Endothelial cell of umbilical vein (primary cell): ENCODE results near the gene PDGFB. TPM values are rescaled to one million over a fixed set of nuclear protein-coding genes. Genes with fewer than 3 reads are reported as not detected.

ENCODE experiments used
- BruUV-seq: library from RNA; stranded (reverse); fragments of 400-500 nt; replicated peaks from 2 replicates; lab custom pipeline; 2021; lab: Mats Ljungman, UMichigan
- CTCF ChIA-PET: fragments of 300-600, 350-600 bp; sonication (Branson Sonifier 250); formaldehyde crosslinking; loops from one replicate; lab custom pipeline; 2021; ENCODE audit warnings: antibody characterized with exemption, inconsistent platforms; lab: Charles Lee
- POLR2A ChIA-PET: fragments of 300-600, 350-600 bp; sonication (Branson Sonifier 250); formaldehyde crosslinking; loops from one replicate; lab custom pipeline; 2021; ENCODE audit warnings: antibody characterized with exemption, inconsistent platforms; lab: Charles Lee
- DNase-seq: peaks from one replicate; pipeline ENCODE4 v3.0.0-alpha.2; 2011; ENCODE audit warnings: low read depth, low spot score
- FAIRE-seq: peaks from 2 replicates; lab custom pipeline; 2011; peaks lifted over from hg19 to GRCh38; lab: Jason Lieb, UNC
- H2AFZ ChIP-seq: 2 replicates; pipeline ENCODE4 v1.6.0; 2012; ENCODE audit warnings: low read depth, low read length, control low read depth, inconsistent platforms
- H3K27ac ChIP-seq: 2 replicates; pipeline ENCODE4 v1.5.1; 2011; ENCODE audit warnings: low read depth, mild to moderate bottlenecking, control low read depth, low read length, moderate library complexity; ENCODE audit not compliant: insufficient read depth
- H3K27me3 ChIP-seq, 2 experiments: 2 replicates each; pipeline versions ENCODE4 v1.6.0 to v1.6.1; 2011; ENCODE audit warnings: low read length in 2 of 2, mixed read lengths in 1 of 2; ENCODE audit not compliant: control insufficient read depth in 2 of 2, insufficient read depth in 2 of 2
- H3K36me3 ChIP-seq, 2 experiments: 2 replicates in 1 of 2; 3 replicates in 1 of 2; pipeline ENCODE4 v1.5.1; 2011; ENCODE audit warnings: low read length in 2 of 2, mild to moderate bottlenecking in 1 of 2, moderate library complexity in 1 of 2; ENCODE audit not compliant: control insufficient read depth in 2 of 2, insufficient read depth in 2 of 2; ENCODE audit errors: extremely low read depth in 1 of 2
- H3K4me1 ChIP-seq: 3 replicates; pipeline ENCODE4 v1.5.1; 2011; ENCODE audit warnings: mild to moderate bottlenecking, low read length; ENCODE audit not compliant: control insufficient read depth, insufficient read depth; ENCODE audit errors: extremely low read depth
- H3K4me2 ChIP-seq: 2 replicates; pipeline ENCODE4 v1.6.1; 2011; ENCODE audit warnings: low read length, control low read depth, mixed read lengths; ENCODE audit not compliant: insufficient read depth
- H3K4me3 ChIP-seq, 3 experiments: fragments of 200-600 bp in 1 of 3; sonication (generic), shearing (Covaris generic) in 1 of 3; replicated peaks in 1 of 3; 2 replicates each; pipeline ENCODE4 v1.5.1; 2011 to 2016; ENCODE audit warnings: control low read depth in 3 of 3, low read length in 3 of 3, mild to moderate bottlenecking in 2 of 3, inconsistent platforms in 1 of 3, low read depth in 1 of 3, moderate library complexity in 1 of 3; ENCODE audit not compliant: insufficient read depth in 1 of 3
- H3K79me2 ChIP-seq: 2 replicates; pipeline ENCODE4 v1.6.0; 2012; ENCODE audit warnings: low read length, inconsistent platforms; ENCODE audit not compliant: control insufficient read depth, insufficient read depth
- H3K9ac ChIP-seq: replicated peaks from 2 replicates; pipeline ENCODE3; 2011; ENCODE audit warnings: low read length, control low read depth; ENCODE audit not compliant: insufficient read depth; ENCODE audit errors: extremely low read depth
- H3K9me1 ChIP-seq: replicated peaks from 3 replicates; pipeline ENCODE4 v1.6.0; 2011; ENCODE audit warnings: mild to moderate bottlenecking, low read length; ENCODE audit not compliant: control insufficient read depth, insufficient read depth; ENCODE audit errors: extremely low read depth
- H3K9me3 ChIP-seq: replicated peaks from 2 replicates; pipeline ENCODE4 v1.5.1; 2012; ENCODE audit warnings: low read length, inconsistent platforms; ENCODE audit not compliant: control insufficient read depth, insufficient read depth
- H4K20me1 ChIP-seq: replicated peaks from 2 replicates; pipeline ENCODE3; 2011; ENCODE audit warnings: mild to moderate bottlenecking, low read length; ENCODE audit not compliant: control insufficient read depth, insufficient read depth; ENCODE audit errors: extremely low read depth
- CTCF ChIP-seq, 2 donors: IDR thresholded peaks; 1 replicate in 1 of 2; 2 replicates in 1 of 2; pipeline ENCODE4 v1.5.1; 2011; ENCODE audit warnings: low read length in 2 of 2, mild to moderate bottlenecking in 2 of 2, moderate library complexity in 2 of 2, control low read depth in 1 of 2, inconsistent platforms in 1 of 2, low read depth in 1 of 2; ENCODE audit not compliant: insufficient read depth in 1 of 2; ENCODE audit errors: extremely low read depth in 1 of 2
- EZH2 ChIP-seq: IDR thresholded peaks from 2 replicates; pipeline ENCODE4 v1.6.1; 2012; ENCODE audit warnings: borderline replicate concordance, low read depth, mild to moderate bottlenecking, moderate library complexity, low read length, inconsistent platforms; ENCODE audit not compliant: severe bottlenecking
- FOS ChIP-seq: IDR thresholded peaks from 2 replicates; pipeline ENCODE4 v1.6.1; 2011; ENCODE audit warnings: mild to moderate bottlenecking, low read length, moderate library complexity, borderline replicate concordance; ENCODE audit not compliant: insufficient read depth
- GATA2 ChIP-seq: IDR thresholded peaks from 2 replicates; pipeline ENCODE4 v1.7.0; 2011; ENCODE audit warnings: low read depth, mild to moderate bottlenecking, moderate library complexity, mixed read lengths, low read length; ENCODE audit not compliant: insufficient read length, insufficient read depth
- JUN ChIP-seq: IDR thresholded peaks from 2 replicates; pipeline ENCODE4 v1.6.1; 2011; ENCODE audit warnings: borderline replicate concordance, low read depth; ENCODE audit not compliant: insufficient read length, insufficient read depth
- MYC ChIP-seq: IDR thresholded peaks from one replicate; pipeline ENCODE4 v1.6.1; 2011; ENCODE audit warnings: mild to moderate bottlenecking, low read depth, low read length
- POLR2A ChIP-seq: IDR thresholded peaks from 2 replicates; pipeline ENCODE4 v1.6.1; 2012; ENCODE audit warnings: low read depth, mild to moderate bottlenecking, control low read depth, low read length
- POLR2AphosphoS5 ChIP-seq: IDR thresholded peaks from 2 replicates; pipeline ENCODE4 v1.6.1; 2012; ENCODE audit warnings: low read depth, mild to moderate bottlenecking, control low read depth, low read length, moderate library complexity; ENCODE audit not compliant: insufficient read depth
- dilution Hi-C: fragments of 300-500 bp; cut with MboI; formaldehyde crosslinking; loops from one replicate; pipeline ENCODE4 v1.15.0; 2019; ENCODE audit warnings: low sequenced_read_pairs; ENCODE audit not compliant: extremely low pct_ligation_motif_present
- intact Hi-C: fragments of 100-400 bp; cut with micrococcal nuclease; formaldehyde crosslinking; loops from one replicate; pipeline ENCODE4 v1.10.0; 2022
- polyA plus RNA-seq, 4 experiments: library from polyadenylated mRNA; depleted of rRNA in 3 of 4; stranded (reverse) in 3 of 4; unstranded in 1 of 4; fragments of >200 nt; gene quantifications; 2 replicates each; pipeline versions ENCODE4 v1.2.1 to v1.2.3, GENCODE V29; 2011 to 2012; ENCODE audit warnings: missing spikeins in 1 of 4
- total RNA-seq: library from RNA; stranded (reverse); gene quantifications from 2 replicates; pipeline ENCODE4 v1.2.3, GENCODE V29; 2021
- TF ChIP-seq, protein P1 (sequence below): IDR thresholded peaks from 2 replicates; pipeline ENCODE4 v1.6.1; 2011; ENCODE audit not compliant: insufficient read depth, insufficient read length

PDGFB gene
- total and polyA plus RNA-seq, 2 donors (not counting 3 experiments of a cell fraction or from before 2014, with no cell fraction given) = 135 to 240 TPM

DNA sequence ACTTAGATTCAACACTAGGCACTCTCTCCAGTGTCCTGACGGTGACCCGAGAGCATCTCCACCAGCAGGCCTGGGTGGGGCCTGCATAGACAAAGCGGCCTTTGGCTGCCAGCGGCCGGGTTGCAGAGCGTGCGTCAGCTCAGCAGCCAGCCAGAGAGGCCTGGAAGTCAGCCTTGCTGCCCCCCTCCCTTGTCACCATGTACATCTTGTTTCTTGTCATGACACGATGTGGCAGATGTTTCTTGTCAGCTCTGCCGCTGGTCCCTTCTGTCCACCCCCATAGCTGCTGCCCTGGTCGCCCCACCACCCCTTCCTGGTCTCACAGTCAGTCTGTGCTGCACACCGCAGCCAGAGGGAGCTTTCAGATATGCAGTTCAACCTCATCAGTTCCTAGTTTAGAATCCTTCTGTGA is 59.2 kb downstream of the PDGFB start:
- intact Hi-C loops (no loop called here), dilution Hi-C loops (no loop called here)
- Histone ChIP-seq H3K4me1 (peaks cover 5% of the 10 kb centered on the region), H4K20me1 (no peaks in the 10 kb centered on the region), H3K27me3 (no peaks in the 10 kb centered on the region), H3K36me3 (no peaks in the 10 kb centered on the region), H3K9me1 (no peaks in the 10 kb centered on the region), H3K4me3 (no peak overlapping the region), H3K79me2 (no peaks in the 10 kb centered on the region), H3K9ac (no peak overlapping the region), H3K4me2 (no peak overlapping the region), H2AFZ (no peak overlapping the region), H3K9me3 (no peaks in the 10 kb centered on the region), H3K27ac (no peak overlapping the region)
- no peak for TF ChIP-seq GATA2
- CTCF ChIA-PET = interaction anchor here (2.4 kb wide), 1 partner anchor 125 kb away, joined by 5 read pairs; no protein-coding TSS in a partner anchor
- no TSS peak for BruUV-seq
- POLR2A ChIA-PET = interaction anchor here (0.6 kb wide), 1 partner anchor 33 kb away, joined by 3 read pairs; the partner anchor contains the start of gene CBX7
- FAIRE-seq (no peak), DNase-seq (no peak)

- POLR2A ChIA-PET = interaction anchor here (0.6 kb wide), 1 partner anchor 32 kb away, joined by 3 read pairs; the partner anchor contains the start of gene CBX7
- CTCF ChIA-PET = interaction anchor here (0.9 to 2.4 kb wide), 7 partner anchors 20 to 131 kb away, joined by 3 to 5 read pairs (median 4); no protein-coding TSS in a partner anchor
- H4K20me1 ChIP-seq = no peaks in the 10 kb centered on the region
- peak overlapping the region; percentile 27 for H3K27ac ChIP-seq
- no peak overlapping the region for H3K9ac ChIP-seq
- no peak for TF ChIP-seq FOS
- TF ChIP-seq JUN = no peak
- TF ChIP-seq CTCF (IDR thresholded peaks at IDR 0.05; ENCODE audit: extremely low read depth in 1 of 2, insufficient read depth in 1 of 2, low read depth in 1 of 2, low read length in 2 of 2) = no peak
- no peak for TF ChIP-seq POLR2AphosphoS5
- no peak for TF ChIP-seq EZH2
- TF ChIP-seq POLR2A = no peak
- TF ChIP-seq, protein P1, sequence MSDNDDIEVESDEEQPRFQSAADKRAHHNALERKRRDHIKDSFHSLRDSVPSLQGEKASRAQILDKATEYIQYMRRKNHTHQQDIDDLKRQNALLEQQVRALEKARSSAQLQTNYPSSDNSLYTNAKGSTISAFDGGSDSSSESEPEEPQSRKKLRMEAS = no peak
- no peak for TF ChIP-seq MYC
- no peak for TF ChIP-seq GATA2
- BruUV-seq = no TSS peak
- peaks cover 5% of the 10 kb centered on the region for H3K4me1 ChIP-seq
- no peak overlapping the region for H3K4me2 ChIP-seq
- no peaks in the 10 kb centered on the region for H3K79me2 ChIP-seq
- H3K4me3 ChIP-seq = no peak overlapping the region
- H3K36me3 ChIP-seq = no peaks in the 10 kb centered on the region
- no peaks in the 10 kb centered on the region for H3K9me1 ChIP-seq
- H3K9me3 ChIP-seq = no peaks in the 10 kb centered on the region
- no peaks in the 10 kb centered on the region for H3K27me3 ChIP-seq
- intact Hi-C loops (no loop called here), dilution Hi-C loops (no loop called here)
- DNase-seq = no peak
- no peak for FAIRE-seq
- H2AFZ ChIP-seq = peak overlapping the region; percentile 45
These were observed 59.9 kb downstream of the PDGFB start for GRCh38 chr22:39184586-39185577.
